HCT116 (cell line): Measurements from ENCODE around the gene BOC.

ENCODE experiments used
- EZH2 ChIP-seq: fragments of 200-600 bp; sonication (generic); IDR thresholded peaks from 2 replicates; pipeline ENCODE4 v1.6.1; 2017; ENCODE audit warnings: antibody characterized with exemption, mixed run types
- POLR2A ChIP-seq: IDR thresholded peaks from 2 replicates; pipeline ENCODE4 v1.7.0; 2011; ENCODE audit warnings: borderline replicate concordance; ENCODE audit not compliant: insufficient read depth, insufficient read length; ENCODE audit errors: extremely low read depth
- POLR2AphosphoS5 ChIP-seq: IDR thresholded peaks from 2 replicates; pipeline ENCODE4 v1.6.1; 2011; ENCODE audit warnings: mild to moderate bottlenecking, low read depth, low read length, moderate library complexity
- TF ChIP-seq, protein P1 (sequence below): IDR thresholded peaks from 2 replicates; pipeline ENCODE4 v1.6.1; 2012
- TF ChIP-seq, protein P2 (sequence below), 3 experiments: fragments of 200-600 bp in 1 of 3; sonication (generic) in 1 of 3; IDR thresholded peaks in 2 of 3; conservative IDR thresholded peaks in 1 of 3; 2 replicates each; pipeline ENCODE4 v1.5.1; 2012 to 2017; ENCODE audit warnings: low read depth in 2 of 3, low read length in 2 of 3, antibody characterized with exemption in 1 of 3, borderline replicate concordance in 1 of 3, control low read depth in 1 of 3, mild to moderate bottlenecking in 1 of 3, mixed read lengths in 1 of 3, mixed run types in 1 of 3, moderate library complexity in 1 of 3; ENCODE audit not compliant: insufficient read depth in 1 of 3

DNA sequence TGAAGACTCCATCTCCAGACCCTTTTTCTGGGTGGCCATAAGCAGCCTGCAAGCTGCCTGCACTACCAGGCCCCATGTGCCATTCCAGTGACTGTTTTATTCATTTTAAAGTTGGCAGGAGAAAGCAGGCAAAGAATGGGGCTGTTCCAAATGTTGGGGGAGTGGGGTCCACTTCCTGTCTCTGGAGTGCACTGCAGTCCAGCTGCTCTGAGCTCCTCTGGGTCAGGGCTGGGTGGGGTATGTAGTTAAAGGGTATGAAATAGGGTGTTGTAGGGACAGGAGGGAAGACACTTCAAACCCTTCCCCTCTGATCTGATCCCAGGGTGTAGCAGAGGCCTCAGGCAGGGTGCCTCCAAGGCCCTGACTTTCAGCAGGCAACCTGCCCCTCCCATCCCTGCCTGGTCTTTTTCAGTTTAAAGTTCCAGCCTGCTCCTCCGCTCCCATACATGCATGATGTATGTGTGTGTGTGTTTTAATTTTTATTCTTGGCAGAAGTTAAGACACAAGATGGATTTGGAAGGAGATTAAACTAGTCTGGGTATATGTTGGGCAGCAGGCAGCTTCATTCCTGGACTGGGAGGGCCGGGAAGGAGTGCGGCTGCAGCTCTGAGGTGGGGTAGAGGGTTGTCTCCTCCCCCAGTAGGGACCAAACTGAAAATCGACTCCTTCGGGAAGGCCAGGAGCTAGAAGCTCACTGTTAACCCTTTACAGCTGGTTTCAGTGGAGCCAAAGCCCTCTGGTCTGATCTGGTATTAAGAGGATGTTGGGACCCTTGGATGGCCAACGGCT is 17.3 kb downstream of the BOC start:
- TF ChIP-seq, protein P1, sequence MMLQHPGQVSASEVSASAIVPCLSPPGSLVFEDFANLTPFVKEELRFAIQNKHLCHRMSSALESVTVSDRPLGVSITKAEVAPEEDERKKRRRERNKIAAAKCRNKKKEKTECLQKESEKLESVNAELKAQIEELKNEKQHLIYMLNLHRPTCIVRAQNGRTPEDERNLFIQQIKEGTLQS, result no peak
- TF ChIP-seq EZH2 (no peak), POLR2AphosphoS5 (no peak), POLR2A (no peak)
- TF ChIP-seq, protein P2, sequence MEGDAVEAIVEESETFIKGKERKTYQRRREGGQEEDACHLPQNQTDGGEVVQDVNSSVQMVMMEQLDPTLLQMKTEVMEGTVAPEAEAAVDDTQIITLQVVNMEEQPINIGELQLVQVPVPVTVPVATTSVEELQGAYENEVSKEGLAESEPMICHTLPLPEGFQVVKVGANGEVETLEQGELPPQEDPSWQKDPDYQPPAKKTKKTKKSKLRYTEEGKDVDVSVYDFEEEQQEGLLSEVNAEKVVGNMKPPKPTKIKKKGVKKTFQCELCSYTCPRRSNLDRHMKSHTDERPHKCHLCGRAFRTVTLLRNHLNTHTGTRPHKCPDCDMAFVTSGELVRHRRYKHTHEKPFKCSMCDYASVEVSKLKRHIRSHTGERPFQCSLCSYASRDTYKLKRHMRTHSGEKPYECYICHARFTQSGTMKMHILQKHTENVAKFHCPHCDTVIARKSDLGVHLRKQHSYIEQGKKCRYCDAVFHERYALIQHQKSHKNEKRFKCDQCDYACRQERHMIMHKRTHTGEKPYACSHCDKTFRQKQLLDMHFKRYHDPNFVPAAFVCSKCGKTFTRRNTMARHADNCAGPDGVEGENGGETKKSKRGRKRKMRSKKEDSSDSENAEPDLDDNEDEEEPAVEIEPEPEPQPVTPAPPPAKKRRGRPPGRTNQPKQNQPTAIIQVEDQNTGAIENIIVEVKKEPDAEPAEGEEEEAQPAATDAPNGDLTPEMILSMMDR (IDR thresholded peaks at IDR 0.05 in 2 of 3, conservative IDR thresholded peaks at IDR 0.05 in 1 of 3; ENCODE audit: borderline replicate concordance in 1 of 3, insufficient read depth in 1 of 3, low read depth in 2 of 3, low read length in 2 of 3), result no peak
